ENCODE measurements around the gene USP48. TPM values are rescaled to one million over a fixed set of nuclear protein-coding genes. Genes with fewer than 3 reads are reported as not detected.

USP48 gene
- total RNA-seq, 1 donor from 2014 or later: 55.3 TPM

DNA sequence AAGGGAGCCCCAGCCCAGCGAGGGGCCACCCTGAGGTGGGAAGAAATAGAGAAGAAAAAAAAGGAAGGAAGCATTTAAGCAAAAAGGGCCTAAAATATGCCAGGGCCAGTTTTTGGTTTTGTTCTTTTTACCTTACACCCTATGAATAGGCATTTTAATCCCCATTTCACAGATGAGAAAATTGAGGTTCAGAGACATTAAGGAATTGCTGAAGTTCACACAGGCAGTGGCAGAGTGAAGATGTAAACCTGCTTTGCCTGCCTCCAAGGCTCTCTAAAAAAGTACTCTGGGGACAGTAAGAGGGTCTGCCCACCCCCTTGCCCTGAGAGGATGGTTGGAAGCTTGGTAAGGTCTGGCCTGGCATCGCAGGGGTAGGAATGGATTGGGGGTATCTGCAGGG is 133.6 kb downstream of the USP48 start:
- no peak overlapping the region for H3K27ac ChIP-seq (ENCODE audit: low read depth, low read length)
- no peak overlapping the region for H3K4me3 ChIP-seq (ENCODE audit: low read length in 3 of 3)
- no peaks in the 10 kb centered on the region for H3K36me3 ChIP-seq (ENCODE audit: control insufficient read depth in 3 of 3, insufficient read depth in 3 of 3, low read length in 3 of 3)
- H3K27me3 ChIP-seq (ENCODE audit: control insufficient read depth in 3 of 3, insufficient read depth in 3 of 3, low read length in 3 of 3): peaks cover 54 to 64% (median 54%) of the 10 kb centered on the region in 3 donors
- H3K9ac ChIP-seq (ENCODE audit: low read depth in 1 of 3, low read length in 3 of 3): no peak overlapping the region
- H3K9me3 ChIP-seq (ENCODE audit: control insufficient read depth in 3 of 3, low read length in 3 of 3): no peaks in the 10 kb centered on the region
- H3K4me1 ChIP-seq (ENCODE audit: control insufficient read depth in 3 of 3, insufficient read depth in 3 of 3, low read length in 3 of 3): peaks cover 0 to 9% (median 7%) of the 10 kb centered on the region in 3 donors

DNA sequence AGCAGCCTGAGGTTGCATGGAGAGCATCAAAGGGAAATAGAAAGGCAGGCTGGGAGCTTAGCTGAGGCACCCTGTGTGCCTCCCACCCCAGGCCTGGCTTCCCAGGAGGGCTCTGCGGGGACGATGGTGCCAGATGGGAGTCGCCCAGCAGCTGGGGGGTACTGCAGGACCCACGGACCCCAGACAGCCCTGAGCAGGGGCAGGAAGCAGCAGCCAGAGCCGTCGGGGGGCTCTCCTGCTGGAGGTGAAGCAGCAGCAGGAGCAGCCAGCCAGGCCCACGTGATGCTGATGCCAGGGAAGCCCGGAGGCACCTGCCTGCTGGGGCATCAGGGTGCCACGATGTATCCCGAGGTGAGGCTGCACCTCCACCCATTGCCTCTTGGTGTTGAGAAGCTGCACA is 134.2 kb downstream of the USP48 start:
- no peaks in the 10 kb centered on the region for H3K36me3 ChIP-seq (ENCODE audit: control insufficient read depth in 3 of 3, insufficient read depth in 3 of 3, low read length in 3 of 3)
- peaks cover 0 to 9% (median 7%) of the 10 kb centered on the region in 3 donors for H3K4me1 ChIP-seq (ENCODE audit: control insufficient read depth in 3 of 3, insufficient read depth in 3 of 3, low read length in 3 of 3)
- peaks cover 54 to 65% (median 57%) of the 10 kb centered on the region in 3 donors for H3K27me3 ChIP-seq (ENCODE audit: control insufficient read depth in 3 of 3, insufficient read depth in 3 of 3, low read length in 3 of 3)
- no peak overlapping the region for H3K4me3 ChIP-seq (ENCODE audit: low read length in 3 of 3)
- no peak overlapping the region for H3K27ac ChIP-seq (ENCODE audit: low read depth, low read length)
- no peaks in the 10 kb centered on the region for H3K9me3 ChIP-seq (ENCODE audit: control insufficient read depth in 3 of 3, low read length in 3 of 3)
- H3K9ac ChIP-seq (ENCODE audit: low read depth in 1 of 3, low read length in 3 of 3): no peak overlapping the region

DNA sequence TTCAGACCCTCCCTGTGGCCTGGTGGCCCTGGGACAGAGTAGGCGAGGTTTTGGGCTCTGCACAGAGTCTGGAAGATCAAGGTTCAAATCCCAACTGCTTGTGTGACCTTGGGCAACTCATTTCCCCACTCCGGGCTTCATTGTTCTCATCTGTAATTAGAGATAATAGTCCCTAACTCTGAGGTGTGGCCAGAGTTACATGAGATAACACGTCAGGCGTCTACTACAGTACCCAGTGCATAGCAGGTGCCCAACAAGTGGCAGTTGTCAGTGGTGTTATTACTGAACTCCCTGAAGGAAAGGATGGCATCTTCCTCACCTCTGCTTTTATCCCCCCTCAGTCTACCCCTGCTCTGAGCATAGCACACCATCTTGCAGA is 134.6 kb downstream of the USP48 start:
- Histone ChIP-seq H3K9ac (ENCODE audit: low read depth in 1 of 3, low read length in 3 of 3) (no peak overlapping the region), H3K27me3 (ENCODE audit: control insufficient read depth in 3 of 3, insufficient read depth in 3 of 3, low read length in 3 of 3) (peaks cover 54 to 64% (median 58%) of the 10 kb centered on the region in 3 donors), H3K36me3 (ENCODE audit: control insufficient read depth in 3 of 3, insufficient read depth in 3 of 3, low read length in 3 of 3) (no peaks in the 10 kb centered on the region), H3K27ac (ENCODE audit: low read depth, low read length) (no peak overlapping the region), H3K4me3 (ENCODE audit: low read length in 3 of 3) (no peak overlapping the region), H3K4me1 (ENCODE audit: control insufficient read depth in 3 of 3, insufficient read depth in 3 of 3, low read length in 3 of 3) (peaks cover 0 to 9% (median 7%) of the 10 kb centered on the region in 3 donors), H3K9me3 (ENCODE audit: control insufficient read depth in 3 of 3, low read length in 3 of 3) (no peaks in the 10 kb centered on the region)

DNA sequence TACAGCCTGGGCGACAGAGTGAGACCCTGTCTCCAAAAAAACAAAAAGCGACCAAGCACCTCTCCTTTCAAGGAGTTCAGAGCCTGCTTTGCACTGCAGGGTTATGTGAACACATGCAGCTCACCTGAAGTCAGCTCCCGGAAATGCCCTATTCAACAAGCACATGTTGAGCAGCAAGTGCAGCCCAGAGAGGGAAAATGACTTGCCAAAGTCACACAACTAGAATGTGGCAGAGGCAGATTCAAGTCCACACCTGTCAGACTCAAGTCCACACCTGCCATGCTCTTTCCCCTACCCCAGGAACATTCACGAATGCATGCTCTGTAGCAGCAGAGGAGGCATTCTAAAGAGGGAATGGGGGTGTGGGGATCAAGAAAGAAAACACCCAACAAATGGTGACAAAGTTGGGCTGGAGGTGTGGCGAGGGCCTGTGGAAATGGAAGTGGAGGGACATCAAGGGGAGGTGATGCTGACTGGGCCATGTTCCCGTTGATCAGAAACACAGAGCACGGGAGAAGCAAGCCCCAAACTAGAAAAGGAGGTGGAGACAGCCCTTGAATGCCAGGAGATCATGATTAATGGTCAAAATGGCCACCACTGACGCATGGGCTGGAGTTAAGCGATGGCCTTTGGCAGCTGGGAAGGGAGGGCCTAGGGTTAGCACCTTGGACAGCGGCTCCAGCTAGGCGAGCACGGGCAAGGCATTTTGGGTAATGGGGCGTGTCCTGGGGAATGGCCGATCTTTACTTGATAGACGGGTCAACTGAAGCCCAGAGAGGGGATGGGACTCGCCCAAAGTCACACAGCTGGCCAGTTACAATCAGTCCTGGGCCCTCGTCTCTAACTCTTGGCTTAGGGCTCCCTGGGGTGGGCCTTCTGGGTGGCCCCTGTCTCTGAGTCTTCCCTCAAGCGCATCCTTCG is 135.3 kb downstream of the USP48 start:
- no peak overlapping the region for H3K9ac ChIP-seq (ENCODE audit: low read depth in 1 of 3, low read length in 3 of 3)
- H3K9me3 ChIP-seq (ENCODE audit: control insufficient read depth in 3 of 3, low read length in 3 of 3): no peaks in the 10 kb centered on the region
- H3K27ac ChIP-seq (ENCODE audit: low read depth, low read length): no peak overlapping the region
- H3K27me3 ChIP-seq (ENCODE audit: control insufficient read depth in 3 of 3, insufficient read depth in 3 of 3, low read length in 3 of 3): peaks cover 52 to 58% (median 57%) of the 10 kb centered on the region in 3 donors
- no peak overlapping the region for H3K4me3 ChIP-seq (ENCODE audit: low read length in 3 of 3)
- peaks cover 0 to 9% (median 7%) of the 10 kb centered on the region in 3 donors for H3K4me1 ChIP-seq (ENCODE audit: control insufficient read depth in 3 of 3, insufficient read depth in 3 of 3, low read length in 3 of 3)
- no peaks in the 10 kb centered on the region for H3K36me3 ChIP-seq (ENCODE audit: control insufficient read depth in 3 of 3, insufficient read depth in 3 of 3, low read length in 3 of 3)

DNA sequence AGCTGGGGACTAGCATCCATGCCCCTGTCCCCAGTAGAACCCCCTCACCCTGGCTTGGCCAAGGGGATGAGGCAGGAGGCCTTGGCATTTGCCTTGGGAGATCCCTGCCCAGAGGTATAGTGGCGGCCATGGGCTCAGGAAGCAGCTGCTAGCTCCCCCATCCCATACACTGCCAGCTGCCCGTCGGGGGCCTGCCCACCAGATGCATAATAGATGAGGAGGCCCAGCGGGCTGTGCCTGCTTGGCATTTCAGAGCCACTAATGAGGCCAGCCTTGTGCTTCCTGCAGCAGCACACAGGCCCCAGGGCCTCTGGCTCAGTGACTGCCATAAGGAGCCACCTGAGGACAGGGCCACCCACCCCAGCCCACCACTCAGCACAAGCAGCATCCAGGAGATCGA is 137.4 kb downstream of the USP48 start:
- H3K4me3 ChIP-seq (ENCODE audit: low read length in 3 of 3): no peak overlapping the region
- no peaks in the 10 kb centered on the region for H3K4me1 ChIP-seq (ENCODE audit: control insufficient read depth in 3 of 3, insufficient read depth in 3 of 3, low read length in 3 of 3)
- H3K36me3 ChIP-seq (ENCODE audit: control insufficient read depth in 3 of 3, insufficient read depth in 3 of 3, low read length in 3 of 3): no peaks in the 10 kb centered on the region
- H3K9ac ChIP-seq (ENCODE audit: low read depth in 1 of 3, low read length in 3 of 3): no peak overlapping the region
- peaks cover 42 to 58% (median 46%) of the 10 kb centered on the region in 3 donors for H3K27me3 ChIP-seq (ENCODE audit: control insufficient read depth in 3 of 3, insufficient read depth in 3 of 3, low read length in 3 of 3)
- H3K9me3 ChIP-seq (ENCODE audit: control insufficient read depth in 3 of 3, low read length in 3 of 3): no peaks in the 10 kb centered on the region
- H3K27ac ChIP-seq (ENCODE audit: low read depth, low read length): no peak overlapping the region

DNA sequence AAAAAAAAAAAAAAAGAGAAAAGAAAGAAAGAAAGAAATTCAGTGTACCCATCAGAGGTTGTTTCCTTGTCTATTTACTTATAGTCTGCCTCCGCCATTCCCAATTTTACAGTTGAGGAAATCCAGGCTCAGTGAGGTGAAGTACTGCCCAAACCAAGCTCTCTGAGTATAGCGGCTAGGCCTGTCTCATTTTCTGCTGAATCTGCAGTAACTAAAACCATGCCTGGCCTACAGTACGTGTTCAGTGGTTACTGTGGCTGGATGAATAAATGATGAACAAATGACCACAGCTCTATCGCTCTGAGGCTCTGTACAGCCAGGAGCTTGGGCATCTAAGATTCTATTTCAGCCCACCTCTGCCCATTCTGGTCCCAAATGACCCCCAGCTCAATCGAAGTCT is 138.0 kb downstream of the USP48 start:
- Histone ChIP-seq H3K36me3 (ENCODE audit: control insufficient read depth in 3 of 3, insufficient read depth in 3 of 3, low read length in 3 of 3) (no peaks in the 10 kb centered on the region), H3K9me3 (ENCODE audit: control insufficient read depth in 3 of 3, low read length in 3 of 3) (no peaks in the 10 kb centered on the region), H3K9ac (ENCODE audit: low read depth in 1 of 3, low read length in 3 of 3) (no peak overlapping the region), H3K27ac (ENCODE audit: low read depth, low read length) (no peak overlapping the region), H3K27me3 (ENCODE audit: control insufficient read depth in 3 of 3, insufficient read depth in 3 of 3, low read length in 3 of 3) (peaks cover 36 to 51% (median 43%) of the 10 kb centered on the region in 3 donors), H3K4me1 (ENCODE audit: control insufficient read depth in 3 of 3, insufficient read depth in 3 of 3, low read length in 3 of 3) (no peaks in the 10 kb centered on the region), H3K4me3 (ENCODE audit: low read length in 3 of 3) (no peak overlapping the region)

DNA sequence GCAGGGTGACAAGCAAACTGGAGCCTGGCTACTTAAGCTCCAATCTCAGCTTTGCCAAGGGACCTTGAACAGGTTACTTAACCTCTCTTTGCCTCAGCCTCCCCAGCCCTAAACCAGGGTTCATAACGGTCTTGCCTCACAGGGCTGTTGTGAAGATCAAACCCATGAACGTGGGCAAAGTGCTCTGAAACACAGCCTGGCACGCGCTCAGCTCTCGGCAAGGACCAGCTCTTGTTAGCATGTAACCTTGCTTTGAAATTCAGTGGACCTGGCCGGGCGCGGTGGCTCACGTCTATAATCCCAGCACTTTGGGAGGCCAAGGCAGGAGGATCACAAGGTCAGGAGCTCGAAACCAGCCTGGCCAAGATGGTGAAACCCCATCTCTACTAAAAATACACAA is 138.6 kb downstream of the USP48 start:
- Histone ChIP-seq H3K9me3 (ENCODE audit: control insufficient read depth in 3 of 3, low read length in 3 of 3) (no peaks in the 10 kb centered on the region), H3K9ac (ENCODE audit: low read depth in 1 of 3, low read length in 3 of 3) (no peak overlapping the region), H3K4me3 (ENCODE audit: low read length in 3 of 3) (no peak overlapping the region), H3K27ac (ENCODE audit: low read depth, low read length) (no peak overlapping the region), H3K4me1 (ENCODE audit: control insufficient read depth in 3 of 3, insufficient read depth in 3 of 3, low read length in 3 of 3) (peaks cover 0 to 1% (median 0%) of the 10 kb centered on the region in 3 donors), H3K27me3 (ENCODE audit: control insufficient read depth in 3 of 3, insufficient read depth in 3 of 3, low read length in 3 of 3) (peaks cover 32 to 47% (median 42%) of the 10 kb centered on the region in 3 donors), H3K36me3 (ENCODE audit: control insufficient read depth in 3 of 3, insufficient read depth in 3 of 3, low read length in 3 of 3) (no peaks in the 10 kb centered on the region)

DNA sequence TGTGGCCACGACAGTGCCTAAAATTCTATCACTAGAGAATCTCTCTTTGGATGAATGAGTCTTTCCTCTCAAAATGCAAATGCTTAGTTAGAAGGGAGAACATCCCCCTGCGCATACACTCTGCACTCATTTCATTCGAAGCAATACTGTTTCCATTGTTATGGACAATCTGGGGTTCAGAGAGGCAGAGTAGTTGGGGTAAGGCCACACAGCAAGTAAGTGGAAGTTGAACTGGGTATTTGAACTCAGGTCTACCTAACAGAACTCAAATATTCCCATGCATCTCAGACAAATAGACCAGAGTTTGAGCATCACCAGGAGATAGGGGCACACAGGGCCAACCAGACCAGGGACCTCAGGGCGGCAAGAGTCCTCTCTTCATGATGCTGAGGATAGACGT is 139.3 kb downstream of the USP48 start:
- Histone ChIP-seq H3K4me1 (ENCODE audit: control insufficient read depth in 3 of 3, insufficient read depth in 3 of 3, low read length in 3 of 3) (peaks cover 0 to 7% (median 7%) of the 10 kb centered on the region in 3 donors), H3K4me3 (ENCODE audit: low read length in 3 of 3) (no peak overlapping the region), H3K27ac (ENCODE audit: low read depth, low read length) (no peak overlapping the region), H3K36me3 (ENCODE audit: control insufficient read depth in 3 of 3, insufficient read depth in 3 of 3, low read length in 3 of 3) (no peaks in the 10 kb centered on the region), H3K9me3 (ENCODE audit: control insufficient read depth in 3 of 3, low read length in 3 of 3) (no peaks in the 10 kb centered on the region), H3K9ac (ENCODE audit: low read depth in 1 of 3, low read length in 3 of 3) (no peak overlapping the region), H3K27me3 (ENCODE audit: control insufficient read depth in 3 of 3, insufficient read depth in 3 of 3, low read length in 3 of 3) (peaks cover 27 to 41% (median 34%) of the 10 kb centered on the region in 3 donors)

DNA sequence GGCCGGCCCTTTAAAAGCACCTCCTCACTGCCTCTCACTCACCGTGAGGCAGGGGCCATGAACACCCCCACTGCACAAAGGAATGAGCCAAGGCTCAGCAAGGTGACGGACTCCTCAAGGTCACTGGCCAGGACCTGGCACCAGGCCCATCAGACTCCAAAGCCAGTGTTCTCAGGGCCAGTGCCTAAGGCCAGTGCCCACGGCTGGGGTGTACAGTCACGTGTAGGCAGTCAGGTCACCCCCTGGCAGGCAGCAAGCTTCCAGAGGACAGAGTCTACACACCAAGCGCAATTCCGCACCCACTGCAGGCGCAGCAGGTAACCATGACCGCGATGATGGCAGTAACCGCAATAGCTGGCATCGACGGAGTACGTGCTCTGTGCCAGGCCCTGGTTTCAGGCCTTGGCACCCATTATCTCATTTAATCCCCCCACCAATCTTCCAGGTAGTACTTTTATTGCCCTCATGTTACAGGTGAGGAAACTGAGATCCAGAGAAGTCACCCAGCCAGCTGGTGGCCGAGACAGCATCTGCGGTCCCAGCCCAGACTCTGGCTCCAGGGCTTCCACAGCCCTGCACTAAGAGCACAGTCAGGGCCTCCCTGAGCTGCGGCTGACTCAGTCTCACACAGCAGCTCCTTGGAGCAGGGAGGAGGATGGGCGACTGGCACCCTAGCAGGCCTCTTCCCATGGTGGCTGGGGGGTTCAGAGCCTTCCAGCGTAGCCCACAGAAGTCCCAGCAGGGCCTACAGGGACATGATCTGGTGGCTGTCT is 140.8 kb downstream of the USP48 start:
- H3K9me3 ChIP-seq (ENCODE audit: control insufficient read depth in 3 of 3, low read length in 3 of 3): no peaks in the 10 kb centered on the region
- peaks cover 14 to 33% (median 25%) of the 10 kb centered on the region in 3 donors for H3K27me3 ChIP-seq (ENCODE audit: control insufficient read depth in 3 of 3, insufficient read depth in 3 of 3, low read length in 3 of 3)
- H3K9ac ChIP-seq (ENCODE audit: low read depth in 1 of 3, low read length in 3 of 3): no peak overlapping the region
- H3K36me3 ChIP-seq (ENCODE audit: control insufficient read depth in 3 of 3, insufficient read depth in 3 of 3, low read length in 3 of 3): no peaks in the 10 kb centered on the region
- no peak overlapping the region for H3K4me3 ChIP-seq (ENCODE audit: low read length in 3 of 3)
- peaks cover 0 to 9% (median 8%) of the 10 kb centered on the region in 3 donors for H3K4me1 ChIP-seq (ENCODE audit: control insufficient read depth in 3 of 3, insufficient read depth in 3 of 3, low read length in 3 of 3)
- no peak overlapping the region for H3K27ac ChIP-seq (ENCODE audit: low read depth, low read length)

DNA sequence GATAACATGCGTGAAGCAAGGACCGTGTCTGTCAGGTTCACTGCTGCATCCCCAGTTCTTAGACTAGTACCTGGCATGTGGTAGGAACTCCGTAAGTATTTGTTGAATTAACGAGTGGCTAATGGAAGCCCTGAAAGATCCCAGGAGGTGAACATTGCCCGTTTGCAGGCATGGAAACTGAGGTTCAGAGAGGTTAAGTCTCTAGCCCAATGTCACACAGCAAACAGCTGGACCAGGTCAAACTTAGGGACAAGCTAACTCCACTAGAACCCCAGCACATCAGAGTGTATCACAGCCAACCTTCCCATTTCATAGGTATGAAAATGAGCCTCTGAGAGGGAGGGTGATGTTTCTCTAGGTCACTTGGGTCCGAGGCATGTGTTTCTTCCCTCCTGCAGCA is 141.4 kb downstream of the USP48 start:
- no peaks in the 10 kb centered on the region for H3K36me3 ChIP-seq (ENCODE audit: control insufficient read depth in 3 of 3, insufficient read depth in 3 of 3, low read length in 3 of 3)
- H3K4me3 ChIP-seq (ENCODE audit: low read length in 3 of 3): no peak overlapping the region
- H3K9ac ChIP-seq (ENCODE audit: low read depth in 1 of 3, low read length in 3 of 3): no peak overlapping the region
- no peaks in the 10 kb centered on the region for H3K9me3 ChIP-seq (ENCODE audit: control insufficient read depth in 3 of 3, low read length in 3 of 3)
- peaks cover 11 to 33% (median 20%) of the 10 kb centered on the region in 3 donors for H3K27me3 ChIP-seq (ENCODE audit: control insufficient read depth in 3 of 3, insufficient read depth in 3 of 3, low read length in 3 of 3)
- peaks cover 0 to 9% (median 8%) of the 10 kb centered on the region in 3 donors for H3K4me1 ChIP-seq (ENCODE audit: control insufficient read depth in 3 of 3, insufficient read depth in 3 of 3, low read length in 3 of 3)
- no peak overlapping the region for H3K27ac ChIP-seq (ENCODE audit: low read depth, low read length)

All from skeletal muscle tissue (tissue), 4 donors.